ENCODE results near the gene MINDY4. TPM values are rescaled to one million over a fixed set of nuclear protein-coding genes. Genes with fewer than 3 reads are reported as not detected.

The MINDY4 gene
- total and polyA plus RNA-seq, 10 of the 15 experiments (the other 5 are each of a cell fraction or from before 2014, with no cell fraction given) = 0.10 to 0.90 (median 0.40) TPM

GRCh38 chr7:30910411-30911073, 139.3 kb downstream of the MINDY4 start:
- H3K36me3 ChIP-seq (ENCODE audit: control insufficient read depth in 2 of 2, insufficient read depth in 2 of 2, low read length in 1 of 2) = no peaks in the 10 kb centered on the region
- no peaks in the 10 kb centered on the region for H4K20me1 ChIP-seq (ENCODE audit: control insufficient read depth, insufficient read depth)
- in situ Hi-C loops (cut with MboI) (no loop called here), intact Hi-C loops (cut with micrococcal nuclease; ENCODE audit: unreplicated experiment) (no loop called here)
- no peak for ATAC-seq
- no peaks in the 10 kb centered on the region for H3K4me1 ChIP-seq (ENCODE audit: control insufficient read depth, insufficient read depth, low read length)
- ChIA-PET POLR2A (no interaction called here), CTCF (no interaction called here), RAD21 (ENCODE audit: unreplicated experiment) (no interaction called here), SMC1A (ENCODE audit: uncharacterized antibody, unreplicated experiment) (no interaction called here)
- no peak overlapping the region for H3K4me2 ChIP-seq (ENCODE audit: control insufficient read depth, insufficient read depth)
- no TSS peak for BruUV-seq (replicated peaks)
- no peak overlapping the region for H3K27ac ChIP-seq (ENCODE audit: control insufficient read depth, insufficient read depth)
- H3K27me3 ChIP-seq (replicated peaks in 1 of 2; ENCODE audit: control insufficient read depth in 2 of 2, insufficient read depth in 2 of 2, low read length in 1 of 2) = no peaks in the 10 kb centered on the region
- no peak overlapping the region for H2AFZ ChIP-seq (ENCODE audit: control insufficient read depth, low read depth, low read length)
- no peak for DNase-seq (ENCODE audit: low read depth, low spot score)
- 39% methylated on average over 11 of the region's 11 CpGs for WGBS (ENCODE audit: insufficient coverage, insufficient replicate concordance, low lambda C conversion rate, missing lambda C conversion rate)
- H3K9ac ChIP-seq (ENCODE audit: control insufficient read depth, insufficient read depth, low read length) = no peak overlapping the region
- H3K4me3 ChIP-seq = no peak overlapping the region
- FAIRE-seq = no peak
- H3K9me3 ChIP-seq (replicated peaks; ENCODE audit: control insufficient read depth, insufficient read depth, low read length) = no peaks in the 10 kb centered on the region
- H3K79me2 ChIP-seq (ENCODE audit: control insufficient read depth, insufficient read depth, low read length) = no peaks in the 10 kb centered on the region
- no peak for TF ChIP-seq RCOR1 (conservative IDR thresholded peaks at IDR 0.05; ENCODE audit: low read depth, low read length)
- no peak for TF ChIP-seq TBL1XR1 (IDR thresholded peaks at IDR 0.05; ENCODE audit: low read depth, low read length)
- TF ChIP-seq KLF5 (IDR thresholded peaks at IDR 0.05; ENCODE audit: partially characterized antibody) = no peak
- TF ChIP-seq E4F1 (IDR thresholded peaks at IDR 0.05; ENCODE audit: borderline replicate concordance, partially characterized antibody) = no peak
- no peak for TF ChIP-seq NFYA (IDR thresholded peaks at IDR 0.05; ENCODE audit: borderline replicate concordance, low read depth, low read length)
- no peak for TF ChIP-seq STAT1 (conservative IDR thresholded peaks at IDR 0.05)
- no peak for TF ChIP-seq YY1 (IDR thresholded peaks at IDR 0.05; ENCODE audit: low read depth, low read length)
- TF ChIP-seq NR2C2 (IDR thresholded peaks at IDR 0.05; ENCODE audit: borderline replicate concordance, control insufficient read depth, insufficient read length, low read depth) = no peak
- no peak for TF ChIP-seq E2F4 (IDR thresholded peaks at IDR 0.05; ENCODE audit: low read depth, low read length)
- no peak for TF ChIP-seq MYC (IDR thresholded peaks at IDR 0.05; ENCODE audit: insufficient read depth, insufficient read length, insufficient replicate concordance, low read length, severe bottlenecking)
- no peak for TF ChIP-seq SUZ12 (IDR thresholded peaks at IDR 0.05; ENCODE audit: unreplicated experiment)
- TF ChIP-seq MAX (IDR thresholded peaks at IDR 0.05; ENCODE audit: low read depth, low read length) = no peak
- no peak for TF ChIP-seq JUND (IDR thresholded peaks at IDR 0.05; ENCODE audit: low read depth, low read length)
- TF ChIP-seq MTA3 (IDR thresholded peaks at IDR 0.05; ENCODE audit: borderline replicate concordance, low read length) = no peak
- no peak for TF ChIP-seq RAD51 (IDR thresholded peaks at IDR 0.05)
- TF ChIP-seq ZNF274 (IDR thresholded peaks at IDR 0.05; ENCODE audit: insufficient read depth, insufficient read length) = no peak
- no peak for TF ChIP-seq EZH2 (IDR thresholded peaks at IDR 0.05; ENCODE audit: borderline replicate concordance, control insufficient read depth, low read depth, low read length)
- no peak for TF ChIP-seq ZNF217 (IDR thresholded peaks at IDR 0.05)
- no peak for TF ChIP-seq ZBTB33 (IDR thresholded peaks at IDR 0.05)
